Activated naive CD8-positive, alpha-beta T cell treated with anti-CD3 and anti-CD28 coated beads for 36 hours (primary cell): ENCODE results near the gene FAM241B. TPM values are rescaled to one million over a fixed set of nuclear protein-coding genes. Genes with fewer than 3 reads are reported as not detected.

ENCODE experiments used
- DNase-seq: peaks from one replicate; pipeline ENCODE4 v3.0.0; 2021
- H3K27ac Mint-ChIP-seq: one replicate; pipeline ENCODE4 v1.8.0; 2022; ENCODE audit warnings: mild to moderate bottlenecking, moderate library complexity, mixed read lengths
- H3K27me3 Mint-ChIP-seq: one replicate; pipeline ENCODE4 v1.8.0; 2022; ENCODE audit warnings: mild to moderate bottlenecking, mixed read lengths
- H3K36me3 Mint-ChIP-seq: one replicate; pipeline ENCODE4 v1.8.0; 2021; ENCODE audit warnings: mild to moderate bottlenecking, mixed read lengths
- H3K4me1 Mint-ChIP-seq: one replicate; pipeline ENCODE4 v1.8.0; 2021; ENCODE audit warnings: mixed read lengths
- H3K4me3 Mint-ChIP-seq: one replicate; pipeline ENCODE4 v1.8.0; 2022; ENCODE audit warnings: mild to moderate bottlenecking, moderate library complexity, mixed read lengths
- H3K9me3 Mint-ChIP-seq: one replicate; pipeline ENCODE4 v1.8.0; 2022; ENCODE audit warnings: mixed read lengths
- total RNA-seq, 2 experiments: library from RNA; stranded (reverse); gene quantifications; one replicate each; pipeline ENCODE4 v1.2.3, GENCODE V29; 2021

Gene FAM241B
- total RNA-seq, 2 experiments from 2014 or later: 9.9 TPM

GRCh38 chr10:69652111-69652856 is 22.2 kb downstream of the FAM241B start:
- DNase-seq: no peak
- Mint-ChIP-seq H3K9me3 (peaks cover 2% of the 10 kb centered on the region), H3K36me3 (no peaks in the 10 kb centered on the region), H3K4me1 (peaks cover 13% of the 10 kb centered on the region), H3K27me3 (peaks cover 4% of the 10 kb centered on the region), H3K27ac (no peak overlapping the region), H3K4me3 (no peak overlapping the region)

GRCh38 chr10:69652857-69653199 is 22.8 kb downstream of the FAM241B start:
- H3K4me3 Mint-ChIP-seq: no peak overlapping the region
- H3K9me3 Mint-ChIP-seq: peaks cover 2% of the 10 kb centered on the region
- no peak overlapping the region for H3K27ac Mint-ChIP-seq
- DNase-seq: no peak
- H3K27me3 Mint-ChIP-seq: peaks cover 9% of the 10 kb centered on the region
- no peaks in the 10 kb centered on the region for H3K36me3 Mint-ChIP-seq
- H3K4me1 Mint-ChIP-seq: peaks cover 13% of the 10 kb centered on the region

- no peak overlapping the region for H3K27ac Mint-ChIP-seq
- H3K9me3 Mint-ChIP-seq: peaks cover 2% of the 10 kb centered on the region
- peaks cover 13% of the 10 kb centered on the region for H3K4me1 Mint-ChIP-seq
- DNase-seq: no peak
- no peaks in the 10 kb centered on the region for H3K36me3 Mint-ChIP-seq
- no peak overlapping the region for H3K4me3 Mint-ChIP-seq
- peaks cover 15% of the 10 kb centered on the region for H3K27me3 Mint-ChIP-seq
These were observed 23.5 kb downstream of the FAM241B start for GRCh38 chr10:69653561-69653960.

- Mint-ChIP-seq H3K4me1 (peaks cover 13% of the 10 kb centered on the region), H3K36me3 (no peaks in the 10 kb centered on the region), H3K27ac (no peak overlapping the region), H3K27me3 (peaks cover 24% of the 10 kb centered on the region), H3K9me3 (peaks cover 2% of the 10 kb centered on the region), H3K4me3 (no peak overlapping the region)
- DNase-seq: no peak
These were observed 25.2 kb downstream of the FAM241B start for GRCh38 chr10:69655124-69655867.

GRCh38 chr10:69655868-69656555 is 26.0 kb downstream of the FAM241B start:
- H3K9me3 Mint-ChIP-seq: peaks cover 2% of the 10 kb centered on the region
- no peaks in the 10 kb centered on the region for H3K36me3 Mint-ChIP-seq
- DNase-seq: no peak
- no peak overlapping the region for H3K27ac Mint-ChIP-seq
- no peak overlapping the region for H3K4me3 Mint-ChIP-seq
- peaks cover 9% of the 10 kb centered on the region for H3K4me1 Mint-ChIP-seq
- peaks cover 24% of the 10 kb centered on the region for H3K27me3 Mint-ChIP-seq

GRCh38 chr10:69656742-69657269 is 26.8 kb downstream of the FAM241B start:
- Mint-ChIP-seq H3K27me3 (peaks cover 24% of the 10 kb centered on the region), H3K9me3 (peaks cover 2% of the 10 kb centered on the region), H3K27ac (no peak overlapping the region), H3K36me3 (no peaks in the 10 kb centered on the region), H3K4me3 (no peak overlapping the region), H3K4me1 (peaks cover 4% of the 10 kb centered on the region)
- no peak for DNase-seq

GRCh38 chr10:69657430-69657829 is 27.4 kb downstream of the FAM241B start:
- Mint-ChIP-seq H3K27ac (no peak overlapping the region), H3K4me1 (peaks cover 4% of the 10 kb centered on the region), H3K27me3 (peaks cover 24% of the 10 kb centered on the region), H3K36me3 (no peaks in the 10 kb centered on the region), H3K9me3 (peaks cover 2% of the 10 kb centered on the region), H3K4me3 (no peak overlapping the region)
- DNase-seq: no peak

GRCh38 chr10:69657866-69658265 is 27.8 kb downstream of the FAM241B start:
- peaks cover 2% of the 10 kb centered on the region for H3K9me3 Mint-ChIP-seq
- no peak overlapping the region for H3K4me3 Mint-ChIP-seq
- H3K4me1 Mint-ChIP-seq: peaks cover 4% of the 10 kb centered on the region
- no peaks in the 10 kb centered on the region for H3K36me3 Mint-ChIP-seq
- DNase-seq: no peak
- H3K27ac Mint-ChIP-seq: no peak overlapping the region
- peaks cover 24% of the 10 kb centered on the region for H3K27me3 Mint-ChIP-seq

GRCh38 chr10:69659241-69660038 is 29.4 kb downstream of the FAM241B start:
- Mint-ChIP-seq H3K27ac (no peak overlapping the region), H3K4me1 (peaks cover 4% of the 10 kb centered on the region), H3K27me3 (peaks cover 24% of the 10 kb centered on the region), H3K4me3 (no peak overlapping the region), H3K36me3 (no peaks in the 10 kb centered on the region), H3K9me3 (no peaks in the 10 kb centered on the region)
- no peak for DNase-seq

GRCh38 chr10:69660296-69660695 is 30.2 kb downstream of the FAM241B start:
- Mint-ChIP-seq H3K4me3 (no peak overlapping the region), H3K9me3 (no peaks in the 10 kb centered on the region), H3K27ac (no peak overlapping the region), H3K27me3 (peaks cover 24% of the 10 kb centered on the region), H3K4me1 (peaks cover 4% of the 10 kb centered on the region), H3K36me3 (no peaks in the 10 kb centered on the region)
- DNase-seq: no peak

- H3K4me1 Mint-ChIP-seq: peaks cover 4% of the 10 kb centered on the region
These were observed 31.5 kb downstream of the FAM241B start for GRCh38 chr10:69661414-69662172.

GRCh38 chr10:69662173-69662877 is 32.3 kb downstream of the FAM241B start:
- H3K27me3 Mint-ChIP-seq: peaks cover 20% of the 10 kb centered on the region
- DNase-seq: no peak

More at GRCh38 chr10:69661414-69662172, 31.5 kb downstream of the FAM241B start:
- no peak for DNase-seq
- Mint-ChIP-seq H3K27ac (no peak overlapping the region), H3K36me3 (no peaks in the 10 kb centered on the region), H3K9me3 (no peaks in the 10 kb centered on the region), H3K27me3 (peaks cover 21% of the 10 kb centered on the region), H3K4me3 (no peak overlapping the region)

GRCh38 chr10:69662901-69663300 is 32.9 kb downstream of the FAM241B start:
- no peak for DNase-seq
- Mint-ChIP-seq H3K9me3 (no peaks in the 10 kb centered on the region), H3K27me3 (peaks cover 17% of the 10 kb centered on the region), H3K4me3 (no peak overlapping the region), H3K4me1 (peaks cover 4% of the 10 kb centered on the region), H3K27ac (no peak overlapping the region), H3K36me3 (no peaks in the 10 kb centered on the region)

More at GRCh38 chr10:69662173-69662877, 32.3 kb downstream of the FAM241B start:
- Mint-ChIP-seq H3K9me3 (no peaks in the 10 kb centered on the region), H3K4me3 (no peak overlapping the region), H3K27ac (no peak overlapping the region), H3K36me3 (no peaks in the 10 kb centered on the region), H3K4me1 (peaks cover 4% of the 10 kb centered on the region)
